Spleen (tissue), 7 donors: Measurements from ENCODE around the gene TCERG1.

Experiments
- POLR2A ChIP-seq, 3 donors: fragments of 450-650 bp; IDR thresholded peaks; one replicate each; pipeline ENCODE4 v1.5.1; 2017; ENCODE audit warnings: antibody characterized with exemption in 3 of 3, mild to moderate bottlenecking in 1 of 3
- POLR2AphosphoS5 ChIP-seq, 3 donors: sonication (generic); formaldehyde crosslinking; IDR thresholded peaks; one replicate each; pipeline ENCODE4 v1.5.1; 2017; ENCODE audit warnings: antibody characterized with exemption in 3 of 3
- TF ChIP-seq, protein P1 (sequence below), 11 experiments: fragments of 200-600 bp in 7 of 11; fragments of 450-650 bp in 4 of 11; sonication (generic) in 4 of 11; IDR thresholded peaks in 8 of 11; conservative IDR thresholded peaks in 3 of 11; 1 replicate in 7 of 11; 2 replicates in 4 of 11; pipeline versions ENCODE4 v1.4.0 to v1.8.0; 2016 to 2021; ENCODE audit warnings: antibody characterized with exemption in 11 of 11, inconsistent platforms in 4 of 11, mild to moderate bottlenecking in 1 of 11
- donor health status: DM: no; HTN: no; CAD: no; lungs with moderate emphysema.
- donor health status: DM: no; HTN: no; CAD: no.
- donor health status: DM: no; HTN: no; CAD: no.

DNA sequence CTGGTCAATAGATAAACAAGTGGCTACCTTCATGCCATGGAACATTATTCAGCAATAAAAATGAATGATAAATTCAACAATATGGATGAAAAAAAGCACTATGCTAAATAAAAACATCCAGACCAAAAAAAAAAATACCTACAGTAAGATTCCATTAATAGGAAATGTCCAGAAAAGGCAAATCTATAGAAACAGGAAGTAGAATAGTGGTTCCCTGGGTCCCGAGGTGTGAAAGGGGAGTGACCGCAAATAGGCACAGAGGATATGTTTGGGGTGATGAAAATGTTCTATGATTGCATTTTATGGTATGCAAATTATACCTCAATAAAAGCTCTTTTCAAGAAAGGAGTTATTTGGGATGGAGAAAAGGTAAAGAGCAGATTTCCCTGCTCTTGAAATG, 72.4 kb downstream of the TCERG1 start:
- no peak for TF ChIP-seq POLR2A (IDR thresholded peaks at IDR 0.05)
- TF ChIP-seq, protein P1, sequence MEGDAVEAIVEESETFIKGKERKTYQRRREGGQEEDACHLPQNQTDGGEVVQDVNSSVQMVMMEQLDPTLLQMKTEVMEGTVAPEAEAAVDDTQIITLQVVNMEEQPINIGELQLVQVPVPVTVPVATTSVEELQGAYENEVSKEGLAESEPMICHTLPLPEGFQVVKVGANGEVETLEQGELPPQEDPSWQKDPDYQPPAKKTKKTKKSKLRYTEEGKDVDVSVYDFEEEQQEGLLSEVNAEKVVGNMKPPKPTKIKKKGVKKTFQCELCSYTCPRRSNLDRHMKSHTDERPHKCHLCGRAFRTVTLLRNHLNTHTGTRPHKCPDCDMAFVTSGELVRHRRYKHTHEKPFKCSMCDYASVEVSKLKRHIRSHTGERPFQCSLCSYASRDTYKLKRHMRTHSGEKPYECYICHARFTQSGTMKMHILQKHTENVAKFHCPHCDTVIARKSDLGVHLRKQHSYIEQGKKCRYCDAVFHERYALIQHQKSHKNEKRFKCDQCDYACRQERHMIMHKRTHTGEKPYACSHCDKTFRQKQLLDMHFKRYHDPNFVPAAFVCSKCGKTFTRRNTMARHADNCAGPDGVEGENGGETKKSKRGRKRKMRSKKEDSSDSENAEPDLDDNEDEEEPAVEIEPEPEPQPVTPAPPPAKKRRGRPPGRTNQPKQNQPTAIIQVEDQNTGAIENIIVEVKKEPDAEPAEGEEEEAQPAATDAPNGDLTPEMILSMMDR (IDR thresholded peaks at IDR 0.05 in 8 of 11, conservative IDR thresholded peaks at IDR 0.05 in 3 of 11) = no peak
- TF ChIP-seq POLR2AphosphoS5 (IDR thresholded peaks at IDR 0.05) = no peak
